ENCODE results near the gene SLC6A5.

The SLC6A5 gene

DNA sequence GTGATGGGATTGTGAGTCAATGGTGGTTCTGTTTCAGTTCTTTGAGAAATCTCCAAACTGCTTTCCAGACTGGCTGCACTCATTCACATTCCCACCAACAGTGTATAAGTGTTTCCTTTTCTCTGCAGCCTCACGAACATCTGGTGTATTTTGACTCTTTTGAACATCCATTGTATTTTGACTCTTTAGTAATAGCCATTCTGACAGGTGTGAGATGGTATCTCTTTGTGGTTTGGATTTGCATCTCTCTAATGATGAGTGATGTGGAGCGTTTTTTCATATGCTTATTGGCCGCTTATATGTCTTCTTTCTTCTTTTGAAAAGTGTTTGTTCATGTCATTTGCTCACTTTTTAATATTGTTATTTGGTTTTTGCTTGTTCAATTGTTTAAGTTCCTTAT, 89.4 kb downstream of the SLC6A5 start:
- Mint-ChIP-seq H3K9me3 (peaks cover 3% of the 10 kb centered on the region), H3K4me1 (no peaks in the 10 kb centered on the region), H3K27ac (no peak overlapping the region), H3K36me3 (ENCODE audit: low read depth) (no peaks in the 10 kb centered on the region), H3K4me3 (no peak overlapping the region), H3K27me3 (ENCODE audit: low read depth) (no peaks in the 10 kb centered on the region)
- TF ChIP-seq, protein P1, sequence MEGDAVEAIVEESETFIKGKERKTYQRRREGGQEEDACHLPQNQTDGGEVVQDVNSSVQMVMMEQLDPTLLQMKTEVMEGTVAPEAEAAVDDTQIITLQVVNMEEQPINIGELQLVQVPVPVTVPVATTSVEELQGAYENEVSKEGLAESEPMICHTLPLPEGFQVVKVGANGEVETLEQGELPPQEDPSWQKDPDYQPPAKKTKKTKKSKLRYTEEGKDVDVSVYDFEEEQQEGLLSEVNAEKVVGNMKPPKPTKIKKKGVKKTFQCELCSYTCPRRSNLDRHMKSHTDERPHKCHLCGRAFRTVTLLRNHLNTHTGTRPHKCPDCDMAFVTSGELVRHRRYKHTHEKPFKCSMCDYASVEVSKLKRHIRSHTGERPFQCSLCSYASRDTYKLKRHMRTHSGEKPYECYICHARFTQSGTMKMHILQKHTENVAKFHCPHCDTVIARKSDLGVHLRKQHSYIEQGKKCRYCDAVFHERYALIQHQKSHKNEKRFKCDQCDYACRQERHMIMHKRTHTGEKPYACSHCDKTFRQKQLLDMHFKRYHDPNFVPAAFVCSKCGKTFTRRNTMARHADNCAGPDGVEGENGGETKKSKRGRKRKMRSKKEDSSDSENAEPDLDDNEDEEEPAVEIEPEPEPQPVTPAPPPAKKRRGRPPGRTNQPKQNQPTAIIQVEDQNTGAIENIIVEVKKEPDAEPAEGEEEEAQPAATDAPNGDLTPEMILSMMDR (IDR thresholded peaks at IDR 0.05; ENCODE audit: unreplicated experiment in 3 of 3), result no peak

DNA sequence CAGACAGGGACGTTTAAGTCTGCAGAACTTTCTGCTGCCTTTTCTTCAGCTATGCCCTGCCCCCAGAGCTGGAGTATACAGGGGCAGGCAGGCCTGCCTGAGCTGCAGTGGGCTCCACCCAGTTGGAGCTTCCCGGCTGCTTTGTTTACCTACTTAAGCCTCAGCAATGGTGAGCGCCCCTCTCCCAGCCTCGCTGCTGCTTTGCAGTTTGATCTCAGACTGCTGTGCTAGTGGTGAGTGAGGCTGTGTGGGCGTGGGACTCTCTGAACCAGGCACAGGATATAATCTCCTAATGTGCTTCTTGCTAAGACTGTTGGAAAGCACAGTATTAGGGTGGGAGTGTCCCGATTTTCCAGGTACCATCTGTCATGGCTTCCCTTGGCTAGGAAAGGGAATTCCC, 108.5 kb downstream of the SLC6A5 start:
- H3K9me3 Mint-ChIP-seq, result peaks cover 38% of the 10 kb centered on the region
- H3K4me1 Mint-ChIP-seq, result no peaks in the 10 kb centered on the region
- TF ChIP-seq, protein P1 (IDR thresholded peaks at IDR 0.05; ENCODE audit: unreplicated experiment in 3 of 3), result no peak
- H3K27me3 Mint-ChIP-seq (ENCODE audit: low read depth), result peaks cover 3% of the 10 kb centered on the region
- H3K27ac Mint-ChIP-seq, result no peak overlapping the region
- no peaks in the 10 kb centered on the region for H3K36me3 Mint-ChIP-seq (ENCODE audit: low read depth)
- H3K4me3 Mint-ChIP-seq, result no peak overlapping the region
